Measurements from ENCODE around the gene LHFPL3. TPM values are rescaled to one million over a fixed set of nuclear protein-coding genes. Genes with fewer than 3 reads are reported as not detected.

The LHFPL3 gene
- total and polyA plus RNA-seq, 9 donors = 0.04 to 0.53 (median 0.27) TPM; not detected in 4

DNA sequence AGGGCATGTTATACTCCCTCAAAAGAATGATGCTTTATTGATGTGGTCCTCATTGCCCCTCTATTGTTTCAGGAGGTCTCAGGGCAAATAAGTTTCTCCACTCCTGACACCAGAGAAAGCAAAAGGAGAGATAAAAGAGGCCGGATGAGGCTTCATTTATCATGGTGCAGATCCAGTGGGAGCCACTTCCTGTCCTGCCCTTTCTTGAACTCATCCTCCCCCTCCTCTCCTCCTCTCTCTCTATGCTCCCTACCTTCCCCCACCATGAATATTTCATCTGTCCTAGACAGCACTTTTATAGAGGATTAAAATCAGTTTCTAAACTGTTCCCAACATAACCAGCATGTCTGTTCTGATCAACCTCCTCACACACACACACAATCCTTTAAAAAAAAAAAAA lies 513.4 kb downstream of the LHFPL3 start:
- no peaks in the 10 kb centered on the region for H3K9me3 ChIP-seq
- DNase-seq = no peak
- no peaks in the 10 kb centered on the region for H3K36me3 ChIP-seq
- intact Hi-C loops (cut with DNase I) = no loop called here
- TF ChIP-seq, protein P1, sequence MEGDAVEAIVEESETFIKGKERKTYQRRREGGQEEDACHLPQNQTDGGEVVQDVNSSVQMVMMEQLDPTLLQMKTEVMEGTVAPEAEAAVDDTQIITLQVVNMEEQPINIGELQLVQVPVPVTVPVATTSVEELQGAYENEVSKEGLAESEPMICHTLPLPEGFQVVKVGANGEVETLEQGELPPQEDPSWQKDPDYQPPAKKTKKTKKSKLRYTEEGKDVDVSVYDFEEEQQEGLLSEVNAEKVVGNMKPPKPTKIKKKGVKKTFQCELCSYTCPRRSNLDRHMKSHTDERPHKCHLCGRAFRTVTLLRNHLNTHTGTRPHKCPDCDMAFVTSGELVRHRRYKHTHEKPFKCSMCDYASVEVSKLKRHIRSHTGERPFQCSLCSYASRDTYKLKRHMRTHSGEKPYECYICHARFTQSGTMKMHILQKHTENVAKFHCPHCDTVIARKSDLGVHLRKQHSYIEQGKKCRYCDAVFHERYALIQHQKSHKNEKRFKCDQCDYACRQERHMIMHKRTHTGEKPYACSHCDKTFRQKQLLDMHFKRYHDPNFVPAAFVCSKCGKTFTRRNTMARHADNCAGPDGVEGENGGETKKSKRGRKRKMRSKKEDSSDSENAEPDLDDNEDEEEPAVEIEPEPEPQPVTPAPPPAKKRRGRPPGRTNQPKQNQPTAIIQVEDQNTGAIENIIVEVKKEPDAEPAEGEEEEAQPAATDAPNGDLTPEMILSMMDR (IDR thresholded peaks at IDR 0.05) = no peak
- TF ChIP-seq POLR2A (IDR thresholded peaks at IDR 0.05) (no peak), EP300 (IDR thresholded peaks at IDR 0.05) (no peak)
- H3K4me3 ChIP-seq = no peak overlapping the region
- WGBS, 3 donors = 0 to 3% (median 3%) methylated on average over 1 of the region's 1 CpG
- H3K4me1 ChIP-seq (ENCODE audit: insufficient read depth) = no peaks in the 10 kb centered on the region
- no peak overlapping the region for H3K27ac ChIP-seq
- no peaks in the 10 kb centered on the region for H3K27me3 ChIP-seq

DNA sequence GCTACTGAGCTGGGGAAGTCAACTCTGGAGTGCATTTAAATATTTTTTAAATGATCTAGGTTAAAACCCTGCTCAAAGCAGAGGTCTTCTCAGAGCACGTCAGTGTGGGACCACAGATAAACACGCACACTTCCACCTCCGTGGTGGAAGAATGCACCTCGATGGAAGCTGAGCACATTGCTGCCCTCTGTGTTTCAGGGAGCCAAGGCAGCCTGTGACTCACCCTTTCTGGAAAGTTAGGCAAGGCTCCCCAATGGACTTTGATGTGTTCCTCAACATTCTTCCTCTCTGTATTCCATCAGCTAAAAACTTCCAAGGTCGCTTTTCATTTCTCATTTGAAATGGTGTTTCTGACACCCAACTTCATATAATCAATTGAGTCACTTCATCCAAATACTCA lies 514.8 kb downstream of the LHFPL3 start:
- intact Hi-C loops (cut with DNase I) = no loop called here
- no peak for DNase-seq
- H3K9me3 ChIP-seq = no peaks in the 10 kb centered on the region
- TF ChIP-seq EP300 (IDR thresholded peaks at IDR 0.05) = no peak
- TF ChIP-seq, protein P1 (IDR thresholded peaks at IDR 0.05) = no peak
- TF ChIP-seq POLR2A (IDR thresholded peaks at IDR 0.05) = no peak
- H3K27me3 ChIP-seq = no peaks in the 10 kb centered on the region
- no peaks in the 10 kb centered on the region for H3K36me3 ChIP-seq
- no peak overlapping the region for H3K27ac ChIP-seq
- H3K4me1 ChIP-seq (ENCODE audit: insufficient read depth) = no peaks in the 10 kb centered on the region
- 52 to 69% (median 59%) methylated on average over 5 of the region's 5 CpGs for WGBS, 3 donors
- H3K4me3 ChIP-seq = no peak overlapping the region

DNA sequence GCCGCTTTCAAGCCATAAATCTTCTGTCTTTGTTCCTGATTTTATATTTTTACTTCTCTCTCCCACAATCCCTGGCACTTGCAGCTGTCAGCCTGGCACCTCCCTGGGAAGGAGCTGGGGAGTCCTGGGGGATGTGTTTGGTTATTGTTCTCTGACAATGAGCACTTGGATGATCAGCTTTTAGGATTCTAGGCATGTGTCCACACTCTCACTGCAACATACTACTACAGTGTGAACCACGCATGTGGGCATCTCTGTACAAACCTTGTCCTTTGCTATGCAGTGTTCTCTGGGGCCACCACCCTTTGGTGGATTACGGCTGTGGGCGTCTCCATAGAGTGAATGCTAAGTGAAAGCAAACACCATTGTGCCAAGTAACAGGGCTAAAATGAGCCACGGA lies 517.2 kb downstream of the LHFPL3 start:
- Histone ChIP-seq H3K27me3 (no peaks in the 10 kb centered on the region), H3K36me3 (no peaks in the 10 kb centered on the region), H3K9me3 (no peaks in the 10 kb centered on the region), H3K4me3 (no peak overlapping the region), H3K27ac (no peak overlapping the region), H3K4me1 (ENCODE audit: insufficient read depth) (no peaks in the 10 kb centered on the region)
- 58 to 71% (median 65%) methylated on average over 5 of the region's 5 CpGs for WGBS, 3 donors
- TF ChIP-seq EP300 (IDR thresholded peaks at IDR 0.05) = no peak
- no peak for TF ChIP-seq POLR2A (IDR thresholded peaks at IDR 0.05)
- TF ChIP-seq, protein P1 (IDR thresholded peaks at IDR 0.05) = no peak
- no peak for DNase-seq
- intact Hi-C loops (cut with DNase I) = loop anchor here in 1 of 4 donors (5.0 kb wide), 1 partner anchor 613 kb away; no protein-coding TSS in a partner anchor

DNA sequence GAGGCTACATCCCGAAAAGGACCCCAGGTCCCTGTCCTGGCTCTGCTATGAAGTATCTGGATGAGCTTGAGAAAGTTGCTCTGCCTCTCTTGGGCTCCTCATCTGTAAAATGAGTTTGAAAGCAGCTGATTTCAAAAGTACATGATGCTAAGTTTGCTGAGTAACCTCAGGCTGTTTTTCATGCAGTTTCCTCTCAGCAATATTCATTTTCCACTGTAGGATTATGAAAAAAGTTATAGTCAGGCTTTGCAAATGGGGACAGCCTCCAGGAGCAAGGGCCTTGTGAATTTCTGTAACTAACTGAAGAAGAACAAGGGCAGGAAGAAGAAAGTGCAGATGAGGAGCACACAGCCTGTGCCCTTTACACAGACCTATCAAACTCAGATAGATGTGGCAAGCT lies 518.3 kb downstream of the LHFPL3 start:
- TF ChIP-seq EP300 (IDR thresholded peaks at IDR 0.05) (no peak), POLR2A (IDR thresholded peaks at IDR 0.05) (no peak)
- TF ChIP-seq, protein P1 (IDR thresholded peaks at IDR 0.05) = no peak
- Histone ChIP-seq H3K9me3 (no peaks in the 10 kb centered on the region), H3K27ac (no peak overlapping the region), H3K4me1 (ENCODE audit: insufficient read depth) (no peaks in the 10 kb centered on the region), H3K4me3 (no peak overlapping the region), H3K27me3 (no peaks in the 10 kb centered on the region), H3K36me3 (no peaks in the 10 kb centered on the region)
- WGBS, 3 donors = 75 to 91% (median 89%) methylated on average over 1 of the region's 1 CpG
- no peak for DNase-seq
- intact Hi-C loops (cut with DNase I) = loop anchor here in 1 of 4 donors (5.0 kb wide), 1 partner anchor 614 kb away; no protein-coding TSS in a partner anchor
